ENCODE measurements around the gene PLRG1.

Gene PLRG1

GRCh38 chr4:154517591-154517990, 32.6 kb downstream of the PLRG1 start:
- no peak for FAIRE-seq
- TF ChIP-seq POLR2A (IDR thresholded peaks at IDR 0.05; ENCODE audit: low read depth, low read length) = no peak
- no peak for DNase-seq (ENCODE audit: insufficient read length, low spot score)

GRCh38 chr4:154516318-154517029, 33.7 kb downstream of the PLRG1 start:
- DNase-seq (ENCODE audit: insufficient read length, low spot score) (no peak), FAIRE-seq (no peak)
- TF ChIP-seq POLR2A (IDR thresholded peaks at IDR 0.05; ENCODE audit: low read depth, low read length) = no peak

GRCh38 chr4:154511981-154512380, 38.2 kb downstream of the PLRG1 start:
- no peak for TF ChIP-seq POLR2A (IDR thresholded peaks at IDR 0.05; ENCODE audit: low read depth, low read length)
- FAIRE-seq = no peak
- no peak for DNase-seq (ENCODE audit: insufficient read length, low spot score)

GRCh38 chr4:154511548-154511947, 38.7 kb downstream of the PLRG1 start:
- TF ChIP-seq POLR2A (IDR thresholded peaks at IDR 0.05; ENCODE audit: low read depth, low read length) = no peak
- FAIRE-seq (no peak), DNase-seq (ENCODE audit: insufficient read length, low spot score) (no peak)

GRCh38 chr4:154507156-154507555, 43.0 kb downstream of the PLRG1 start:
- no peak for FAIRE-seq
- TF ChIP-seq POLR2A (IDR thresholded peaks at IDR 0.05; ENCODE audit: low read depth, low read length) = no peak
- DNase-seq (ENCODE audit: insufficient read length, low spot score) = no peak

- no peak for TF ChIP-seq POLR2A (IDR thresholded peaks at IDR 0.05; ENCODE audit: low read depth, low read length)
- DNase-seq (ENCODE audit: insufficient read length, low spot score) (no peak), FAIRE-seq (no peak)
Observed at GRCh38 chr4:154506253-154506652, 43.9 kb downstream of the PLRG1 start.

GRCh38 chr4:154503598-154503997, 46.6 kb downstream of the PLRG1 start:
- DNase-seq (ENCODE audit: insufficient read length, low spot score) = no peak
- no peak for TF ChIP-seq POLR2A (IDR thresholded peaks at IDR 0.05; ENCODE audit: low read depth, low read length)
- no peak for FAIRE-seq

- DNase-seq (ENCODE audit: insufficient read length, low spot score) (no peak), FAIRE-seq (no peak)
- TF ChIP-seq POLR2A (IDR thresholded peaks at IDR 0.05; ENCODE audit: low read depth, low read length) = no peak
Observed at GRCh38 chr4:154502111-154502510, 48.1 kb downstream of the PLRG1 start.

GRCh38 chr4:154497889-154498288, 52.3 kb downstream of the PLRG1 start:
- DNase-seq (ENCODE audit: insufficient read length, low spot score) (no peak), FAIRE-seq (no peak)
- TF ChIP-seq POLR2A (IDR thresholded peaks at IDR 0.05; ENCODE audit: low read depth, low read length) = no peak

- FAIRE-seq = no peak
- no peak for TF ChIP-seq POLR2A (IDR thresholded peaks at IDR 0.05; ENCODE audit: low read depth, low read length)
Observed at GRCh38 chr4:154495867-154496266, 54.3 kb downstream of the PLRG1 start.

GRCh38 chr4:154492288-154492687, 57.9 kb downstream of the PLRG1 start:
- no peak for FAIRE-seq
- no peak for DNase-seq (ENCODE audit: insufficient read length, low spot score)

More at GRCh38 chr4:154495867-154496266, 54.3 kb downstream of the PLRG1 start:
- no peak for DNase-seq (ENCODE audit: insufficient read length, low spot score)

GRCh38 chr4:154491341-154492271, 58.6 kb downstream of the PLRG1 start, which contains the start of gene DCHS2:
Gene DCHS2 (minus strand): TSS chr4:154491799. CDS start chr4:154491355, 444 bp downstream.
- TF ChIP-seq POLR2A (IDR thresholded peaks at IDR 0.05; ENCODE audit: low read depth, low read length) = no peak
- FAIRE-seq (no peak), DNase-seq (ENCODE audit: insufficient read length, low spot score) (no peak)

More at GRCh38 chr4:154492288-154492687, 57.9 kb downstream of the PLRG1 start:
- no peak for TF ChIP-seq POLR2A (IDR thresholded peaks at IDR 0.05; ENCODE audit: low read depth, low read length)

- FAIRE-seq (no peak), DNase-seq (ENCODE audit: insufficient read length, low spot score) (no peak)
- TF ChIP-seq POLR2A (IDR thresholded peaks at IDR 0.05; ENCODE audit: low read depth, low read length) = no peak
Observed at GRCh38 chr4:154490583-154491340, 59.4 kb downstream of the PLRG1 start.

- FAIRE-seq (no peak), DNase-seq (ENCODE audit: insufficient read length, low spot score) (no peak)
- no peak for TF ChIP-seq POLR2A (IDR thresholded peaks at IDR 0.05; ENCODE audit: low read depth, low read length)
Observed at GRCh38 chr4:154490234-154490582, 60.0 kb downstream of the PLRG1 start.
